HG03565 (cell line): ENCODE results near the gene FANCD2OS.
"Not testable (repeated sequence)": the region's sequence is repeated elsewhere in the genome, so short reads cannot be mapped to it uniquely, and the experiment has no call there.

Experiments used
- ATAC-seq: cut with Tn5 transposase; IDR thresholded peaks from one replicate; pipeline ENCODE4 v1.9.1; 2021; ENCODE audit warnings: mild to moderate bottlenecking, moderate library complexity; ENCODE audit not compliant: unreplicated experiment

The FANCD2OS gene

GRCh38 chr3:10108091-10108490, at the start of gene FANCD2OS:
FANCD2OS (minus strand) TSS chr3:10108255; CDS start chr3:10104774, 3,481 bp downstream.
- ATAC-seq: no peak

GRCh38 chr3:10157031-10157430, 49.0 kb upstream of the FANCD2OS start:
- ATAC-seq: no peak

GRCh38 chr3:10155658-10156057, 47.6 kb upstream of the FANCD2OS start:
- ATAC-seq: no peak

- no peak for ATAC-seq
Measured at GRCh38 chr3:10155123-10155472, 47.0 kb upstream of the FANCD2OS start.

GRCh38 chr3:10154335-10155122, 46.5 kb upstream of the FANCD2OS start:
- ATAC-seq: no peak

GRCh38 chr3:10150987-10151386, 42.9 kb upstream of the FANCD2OS start:
- ATAC-seq: no peak

- no peak for ATAC-seq
Measured at GRCh38 chr3:10149226-10149625, 41.2 kb upstream of the FANCD2OS start.

- ATAC-seq: no peak
Measured at GRCh38 chr3:10145685-10146084, 37.6 kb upstream of the FANCD2OS start.

- ATAC-seq: no peak
Measured at GRCh38 chr3:10142707-10143560, 34.9 kb upstream of the FANCD2OS start.

GRCh38 chr3:10140996-10141546, 33.0 kb upstream of the FANCD2OS start:
- ATAC-seq: no peak

- ATAC-seq: no peak
Measured at GRCh38 chr3:10137178-10137577, 29.1 kb upstream of the FANCD2OS start.

GRCh38 chr3:10136426-10137005, 28.5 kb upstream of the FANCD2OS start:
- no peak for ATAC-seq

GRCh38 chr3:10135872-10136271, 27.8 kb upstream of the FANCD2OS start:
- ATAC-seq: not testable (repeated sequence)

GRCh38 chr3:10122724-10123123, 14.7 kb upstream of the FANCD2OS start:
- no peak for ATAC-seq

- ATAC-seq: no peak
Measured at GRCh38 chr3:10121064-10121463, 13.0 kb upstream of the FANCD2OS start.

GRCh38 chr3:10119376-10119775, 11.3 kb upstream of the FANCD2OS start:
- ATAC-seq: no peak

- ATAC-seq: no peak
Measured at GRCh38 chr3:10116928-10117327, 8.9 kb upstream of the FANCD2OS start.

- no peak for ATAC-seq
Measured at GRCh38 chr3:10116138-10116460, 8.0 kb upstream of the FANCD2OS start.

- ATAC-seq: peak; percentile 96
Measured at GRCh38 chr3:10115326-10116137, 7.5 kb upstream of the FANCD2OS start, which contains the start of gene BRK1. BRK1 (plus strand) TSS chr3:10115675; CDS start chr3:10115702, 27 bp downstream.

GRCh38 chr3:10106919-10107318, 1.1 kb downstream of the FANCD2OS start:
- ATAC-seq: no peak

GRCh38 chr3:10099041-10099440, 9.0 kb downstream of the FANCD2OS start:
- no peak for ATAC-seq
